GM19395 (cell line): Measurements from ENCODE around the gene NACAD.

Source experiments
- ATAC-seq: cut with Tn5 transposase; IDR thresholded peaks from one replicate; pipeline ENCODE4 v1.9.1; 2021; ENCODE audit warnings: mild to moderate bottlenecking, moderate library complexity; ENCODE audit not compliant: unreplicated experiment

The NACAD gene, protein sequence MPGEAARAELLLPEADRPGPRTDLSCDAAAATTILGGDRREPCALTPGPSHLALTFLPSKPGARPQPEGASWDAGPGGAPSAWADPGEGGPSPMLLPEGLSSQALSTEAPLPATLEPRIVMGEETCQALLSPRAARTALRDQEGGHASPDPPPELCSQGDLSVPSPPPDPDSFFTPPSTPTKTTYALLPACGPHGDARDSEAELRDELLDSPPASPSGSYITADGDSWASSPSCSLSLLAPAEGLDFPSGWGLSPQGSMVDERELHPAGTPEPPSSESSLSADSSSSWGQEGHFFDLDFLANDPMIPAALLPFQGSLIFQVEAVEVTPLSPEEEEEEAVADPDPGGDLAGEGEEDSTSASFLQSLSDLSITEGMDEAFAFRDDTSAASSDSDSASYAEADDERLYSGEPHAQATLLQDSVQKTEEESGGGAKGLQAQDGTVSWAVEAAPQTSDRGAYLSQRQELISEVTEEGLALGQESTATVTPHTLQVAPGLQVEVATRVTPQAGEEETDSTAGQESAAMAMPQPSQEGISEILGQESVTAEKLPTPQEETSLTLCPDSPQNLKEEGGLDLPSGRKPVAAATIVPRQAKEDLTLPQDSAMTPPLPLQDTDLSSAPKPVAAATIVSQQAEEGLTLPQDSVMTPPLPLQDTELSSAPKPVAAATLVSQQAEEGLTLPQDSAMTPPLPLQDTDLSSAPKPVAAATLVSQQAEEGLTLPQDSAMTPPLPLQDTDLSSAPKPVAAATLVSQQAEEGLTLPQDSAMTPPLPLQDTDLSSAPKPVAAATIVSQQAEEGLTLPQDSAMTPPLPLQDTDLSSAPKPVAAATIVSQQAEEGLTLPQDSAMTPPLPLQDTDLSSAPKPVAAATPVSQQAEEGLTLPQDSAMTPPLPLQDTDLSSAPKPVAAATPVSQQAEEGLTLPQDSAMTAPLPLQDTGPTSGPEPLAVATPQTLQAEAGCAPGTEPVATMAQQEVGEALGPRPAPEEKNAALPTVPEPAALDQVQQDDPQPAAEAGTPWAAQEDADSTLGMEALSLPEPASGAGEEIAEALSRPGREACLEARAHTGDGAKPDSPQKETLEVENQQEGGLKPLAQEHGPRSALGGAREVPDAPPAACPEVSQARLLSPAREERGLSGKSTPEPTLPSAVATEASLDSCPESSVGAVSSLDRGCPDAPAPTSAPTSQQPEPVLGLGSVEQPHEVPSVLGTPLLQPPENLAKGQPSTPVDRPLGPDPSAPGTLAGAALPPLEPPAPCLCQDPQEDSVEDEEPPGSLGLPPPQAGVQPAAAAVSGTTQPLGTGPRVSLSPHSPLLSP (N-terminal part only)

DNA sequence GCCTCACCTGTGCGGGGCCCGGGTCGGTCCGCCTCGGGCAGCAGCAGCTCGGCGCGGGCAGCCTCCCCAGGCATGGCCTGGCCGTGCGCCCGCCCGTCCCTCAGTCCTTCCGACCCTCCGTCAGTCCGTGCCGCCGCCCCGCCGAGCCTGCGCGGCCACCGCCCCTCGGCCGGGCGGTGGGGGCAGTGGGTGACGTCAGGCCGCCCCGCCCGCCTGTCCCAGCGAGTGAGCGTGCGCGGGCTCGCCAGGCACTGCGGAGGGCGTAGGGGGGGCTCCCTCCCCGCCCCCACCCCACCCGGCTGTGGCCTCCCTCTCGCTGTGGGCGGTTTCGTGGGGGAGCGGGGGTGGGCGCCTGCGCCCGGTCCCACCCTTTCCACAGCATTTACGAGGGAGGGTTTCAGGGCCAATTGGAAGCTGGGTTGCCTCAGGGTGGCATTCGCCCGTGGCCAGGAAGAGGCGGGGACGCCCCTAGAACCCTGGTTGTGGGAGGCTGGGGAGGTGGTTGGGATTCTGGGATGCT, at the start of gene NACAD:
TSS of gene NACAD (minus strand) at position 149 of the 520 bp plus-strand sequence. CDS start at position 74, 75 bp downstream.
- no peak for ATAC-seq

DNA sequence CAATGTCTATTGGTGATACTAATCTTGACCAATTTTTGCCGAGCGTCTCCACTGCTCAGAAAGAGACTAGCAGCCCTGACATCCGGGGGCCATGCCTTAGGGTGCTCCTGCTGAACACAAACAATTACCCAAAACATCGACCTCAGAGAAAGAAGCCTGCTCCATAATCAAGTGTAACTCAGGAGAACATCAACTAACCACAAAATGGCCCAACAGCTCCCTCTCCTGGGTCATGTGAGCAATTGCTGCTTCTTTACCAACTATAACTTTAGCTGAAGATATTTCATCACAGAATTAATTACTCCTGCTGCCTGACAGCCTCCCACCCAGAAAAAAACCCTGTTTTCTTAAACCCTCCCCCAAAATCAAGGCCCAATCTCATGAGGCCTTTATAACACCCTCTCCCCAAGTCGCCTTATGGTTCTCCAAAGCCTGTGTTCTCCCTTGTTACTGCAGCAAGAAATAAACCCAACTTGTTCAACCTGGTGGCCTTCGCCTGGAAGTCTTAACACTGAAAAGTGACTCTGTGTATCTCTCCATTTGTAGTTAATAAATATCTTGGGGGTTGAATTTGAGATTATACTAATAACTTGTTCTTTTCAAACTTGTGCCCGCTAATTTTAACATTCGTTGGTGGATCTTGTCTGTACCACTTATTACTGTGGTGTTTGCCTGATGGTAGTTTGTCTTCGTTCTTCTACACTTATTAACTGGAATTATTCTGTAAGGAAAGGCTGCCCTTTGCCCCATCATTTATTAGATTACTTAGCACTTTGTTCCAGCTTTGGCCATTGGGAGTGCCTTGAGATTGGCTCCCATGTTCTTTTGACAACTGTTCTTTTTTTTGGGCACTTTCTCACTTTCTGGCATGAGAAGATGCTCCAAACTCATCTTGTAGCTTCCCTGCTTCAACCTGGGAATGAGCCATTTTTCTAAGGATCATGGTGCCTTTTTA, 47.6 kb upstream of the NACAD start:
- ATAC-seq = no peak

DNA sequence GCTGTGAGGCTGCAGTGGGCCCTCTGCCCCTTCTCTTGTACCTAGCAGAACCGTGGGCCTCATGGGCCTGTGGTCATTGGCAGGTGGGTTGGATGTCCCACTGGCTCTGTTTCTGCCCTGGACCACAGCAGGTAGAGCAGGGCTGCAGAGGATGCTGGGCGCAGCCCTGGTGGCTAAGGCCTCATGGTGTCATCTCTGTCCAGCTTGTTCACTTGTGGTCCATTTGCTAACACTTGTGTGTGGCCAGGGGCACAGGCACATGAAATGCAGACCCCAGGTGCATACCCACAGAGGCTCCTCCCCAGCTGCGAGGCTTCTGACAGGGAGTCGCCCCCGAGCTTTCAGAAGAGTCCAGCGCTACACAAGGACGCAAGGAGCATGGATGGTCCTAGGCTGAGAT, 45.1 kb upstream of the NACAD start:
- ATAC-seq = no peak

GRCh38 chr7:45133352-45133751, 44.6 kb upstream of the NACAD start:
- ATAC-seq = no peak

GRCh38 chr7:45132708-45133320, 44.0 kb upstream of the NACAD start:
- ATAC-seq = no peak

DNA sequence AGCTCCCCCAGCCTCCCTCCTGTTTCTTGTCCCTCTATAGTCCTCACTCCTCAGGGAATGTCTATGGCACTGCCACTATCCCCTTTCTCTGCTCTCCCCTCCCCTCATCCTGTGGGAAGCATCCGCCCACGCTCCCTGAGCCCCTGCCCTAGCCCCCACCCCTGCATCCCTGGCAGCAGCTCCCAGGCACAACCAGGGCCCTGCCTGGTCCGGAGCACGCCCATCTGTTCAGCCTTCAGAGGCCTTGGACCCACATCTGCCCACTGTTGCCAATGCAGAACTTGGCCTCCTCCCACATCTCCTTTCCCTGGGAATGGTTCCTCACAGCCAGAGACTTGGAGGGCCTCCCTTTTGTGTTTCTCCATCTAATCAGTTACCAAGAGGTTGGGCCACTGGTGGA, 43.1 kb upstream of the NACAD start:
- ATAC-seq = no peak

GRCh38 chr7:45130910-45131309, 42.1 kb upstream of the NACAD start:
- ATAC-seq = no peak

DNA sequence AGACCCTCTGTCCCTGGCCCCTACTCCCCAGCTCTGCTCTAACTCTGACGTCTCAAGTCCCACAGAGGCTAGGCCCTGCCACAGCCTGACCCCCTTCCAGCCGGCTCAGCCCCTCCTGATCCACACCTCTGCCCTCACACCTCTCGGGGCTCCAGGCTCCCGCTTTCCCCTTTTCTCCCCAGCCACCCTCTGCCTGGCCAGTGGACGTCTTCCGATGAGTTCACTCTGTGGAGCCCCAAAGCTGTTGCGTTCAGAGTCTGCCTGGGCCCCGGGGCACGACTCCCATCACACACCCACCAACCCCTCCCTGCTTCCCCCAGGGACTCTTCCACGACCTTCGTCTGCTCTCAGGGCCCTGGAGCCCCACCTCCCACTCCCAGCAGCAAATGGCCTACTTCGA, 41.1 kb upstream of the NACAD start:
- no peak for ATAC-seq

DNA sequence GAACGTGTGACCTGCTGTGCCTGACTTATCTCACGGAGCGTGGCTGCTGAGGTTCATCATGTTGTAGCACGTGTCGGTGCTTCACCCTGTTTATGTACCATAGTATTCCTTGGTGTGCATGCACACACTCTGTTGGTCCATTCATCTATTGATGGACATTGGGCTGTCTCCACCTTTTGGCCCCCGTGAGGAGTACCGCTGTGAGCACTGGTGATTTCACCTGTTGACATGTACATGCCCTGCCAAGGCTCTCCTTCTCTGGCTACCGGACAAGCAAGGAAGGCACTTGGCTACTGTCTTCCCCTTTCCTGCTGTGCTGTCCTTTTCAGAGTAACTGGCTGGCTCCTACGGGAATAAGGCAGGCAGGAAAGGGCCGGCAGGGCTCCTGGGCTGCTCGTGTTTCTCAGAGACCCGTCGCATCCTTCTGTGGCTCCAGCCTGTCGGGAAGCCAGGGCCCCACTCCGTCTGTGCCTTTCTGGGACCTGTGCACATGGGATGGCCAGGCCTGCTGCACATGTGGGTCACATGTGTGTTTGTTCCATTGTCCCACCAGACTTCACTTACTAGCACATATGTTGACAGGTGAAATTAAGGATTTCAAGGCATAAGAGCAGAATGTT, 40.5 kb upstream of the NACAD start:
- ATAC-seq = no peak

- no peak for ATAC-seq
These were observed 38.2 kb upstream of the NACAD start for GRCh38 chr7:45126920-45127319.

DNA sequence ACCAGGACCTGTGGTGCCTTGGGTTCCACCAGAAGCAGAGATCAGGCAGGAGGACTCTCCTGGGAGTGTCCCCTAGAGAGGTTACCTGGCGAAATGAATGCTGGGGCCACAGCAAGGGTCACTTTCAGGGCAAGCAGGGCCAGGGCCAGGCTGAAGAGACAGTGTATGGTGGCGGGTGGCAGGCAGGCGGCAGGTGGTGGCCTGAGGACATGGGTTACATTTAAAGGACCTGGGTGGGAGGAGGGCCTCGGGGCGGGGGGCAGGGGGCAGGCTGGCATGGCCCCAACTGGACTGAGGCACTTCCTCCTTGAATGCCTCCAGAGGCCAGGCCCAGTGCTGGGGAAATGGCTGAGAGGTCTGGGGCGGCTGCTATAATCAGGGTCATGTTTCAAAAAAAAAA, 37.4 kb upstream of the NACAD start:
- no peak for ATAC-seq

GRCh38 chr7:45125193-45125904, 36.6 kb upstream of the NACAD start:
- no peak for ATAC-seq

GRCh38 chr7:45123913-45124710, 35.3 kb upstream of the NACAD start:
- no peak for ATAC-seq

GRCh38 chr7:45122975-45123860, 34.4 kb upstream of the NACAD start:
- no peak for ATAC-seq

DNA sequence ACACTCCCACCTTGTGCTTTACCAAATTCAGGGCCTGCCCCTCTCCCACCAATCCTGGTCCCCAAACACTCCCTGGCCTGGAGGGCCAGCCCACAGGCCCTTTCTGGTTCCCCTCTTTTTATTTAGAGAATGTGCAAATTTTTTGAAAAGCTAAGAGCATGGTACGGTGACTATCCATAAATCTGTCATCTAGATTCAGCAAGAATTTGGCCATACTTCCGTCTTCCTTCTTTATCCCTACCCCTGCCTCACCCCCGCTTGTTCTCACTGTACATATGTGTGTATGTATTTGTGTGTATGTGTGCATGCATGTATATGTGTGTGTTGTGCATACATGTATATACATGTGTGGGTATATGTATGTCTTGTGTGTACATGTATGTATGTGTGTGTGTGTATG, 30.8 kb upstream of the NACAD start:
- no peak for ATAC-seq

DNA sequence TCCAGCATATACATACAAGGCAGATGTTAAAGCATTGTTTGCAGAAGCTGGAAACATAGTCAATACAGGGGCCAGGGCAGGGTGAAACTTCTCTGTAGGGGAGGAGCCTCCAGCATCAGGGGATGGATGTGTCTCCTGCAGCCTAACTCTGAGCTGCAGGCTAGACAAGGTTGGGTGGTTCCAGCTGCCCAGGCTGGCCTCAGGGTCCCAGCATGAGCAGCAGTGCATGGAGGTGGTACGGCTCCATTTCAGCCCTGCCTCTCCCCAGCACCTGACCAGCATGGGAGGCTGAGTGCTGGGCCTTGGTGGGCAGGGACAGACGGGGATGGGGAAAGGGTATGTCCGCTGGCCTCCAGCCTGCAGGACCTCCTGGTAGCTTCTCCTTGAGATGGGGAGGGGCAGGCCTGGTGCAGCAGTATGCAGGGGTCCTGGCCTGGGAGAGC, 30.1 kb upstream of the NACAD start:
- ATAC-seq = no peak
